Hematopoietic multipotent progenitor cell treated with erythropoietin and hydrocortisone succinate and interleukin-3 and kit ligand, for 17 days (in vitro differentiated cells): Measurements from ENCODE around the gene SETD2.
"Not testable (repeated sequence)": the region's sequence is repeated elsewhere in the genome, so short reads cannot be mapped to it uniquely, and the experiment has no call there.

Experiments used
- DNase-seq: peaks from one replicate; pipeline ENCODE4 v3.0.0-alpha.2; 2015; ENCODE audit warnings: low spot score

SETD2 gene

GRCh38 chr3:47098910-47099309, 65.0 kb downstream of the SETD2 start:
- no peak for DNase-seq

- no peak for DNase-seq
These were observed 66.0 kb downstream of the SETD2 start for GRCh38 chr3:47097864-47098263.

GRCh38 chr3:47096959-47097358, 67.0 kb downstream of the SETD2 start:
- no peak for DNase-seq

GRCh38 chr3:47092090-47092489, 71.8 kb downstream of the SETD2 start:
- no peak for DNase-seq

GRCh38 chr3:47089630-47090029, 74.3 kb downstream of the SETD2 start:
- DNase-seq = no peak

- no peak for DNase-seq
These were observed 77.8 kb downstream of the SETD2 start for GRCh38 chr3:47086071-47086470.

- no peak for DNase-seq
These were observed 80.1 kb downstream of the SETD2 start for GRCh38 chr3:47083786-47084185.

GRCh38 chr3:47082519-47082918, 81.4 kb downstream of the SETD2 start:
- no peak for DNase-seq

GRCh38 chr3:47079432-47079831, 84.5 kb downstream of the SETD2 start:
- no peak for DNase-seq

- DNase-seq = no peak
These were observed 90.2 kb downstream of the SETD2 start for GRCh38 chr3:47073685-47074084.

GRCh38 chr3:47070770-47071169, 93.1 kb downstream of the SETD2 start:
- DNase-seq = no peak

GRCh38 chr3:47066259-47066658, 97.7 kb downstream of the SETD2 start:
- DNase-seq = not testable (repeated sequence)

GRCh38 chr3:47065681-47066080, 98.2 kb downstream of the SETD2 start:
- DNase-seq = no peak

GRCh38 chr3:47065058-47065457, 98.9 kb downstream of the SETD2 start:
- DNase-seq = no peak

- no peak for DNase-seq
These were observed 106.7 kb downstream of the SETD2 start for GRCh38 chr3:47057212-47057671.

GRCh38 chr3:47056705-47057104, 107.2 kb downstream of the SETD2 start:
- DNase-seq = no peak

GRCh38 chr3:47054412-47054811, 109.5 kb downstream of the SETD2 start:
- DNase-seq = no peak

GRCh38 chr3:47047673-47048072, 116.2 kb downstream of the SETD2 start:
- no peak for DNase-seq

GRCh38 chr3:47047069-47047468, 116.8 kb downstream of the SETD2 start:
- no peak for DNase-seq

GRCh38 chr3:47042231-47042791, 121.6 kb downstream of the SETD2 start:
- no peak for DNase-seq

GRCh38 chr3:47041114-47041513, 122.8 kb downstream of the SETD2 start:
- DNase-seq = no peak

GRCh38 chr3:47037302-47037701, 126.6 kb downstream of the SETD2 start:
- DNase-seq = not testable (repeated sequence)

- no peak for DNase-seq
These were observed 127.8 kb downstream of the SETD2 start for GRCh38 chr3:47036145-47036544.

GRCh38 chr3:47035645-47036044, 128.3 kb downstream of the SETD2 start:
- no peak for DNase-seq
